Measurements from ENCODE around the gene AP1S2. TPM values are rescaled to one million over a fixed set of nuclear protein-coding genes. Genes with fewer than 3 reads are reported as not detected.

Gene AP1S2
- total RNA-seq, 1 donor from 2014 or later = 68.4 TPM

DNA sequence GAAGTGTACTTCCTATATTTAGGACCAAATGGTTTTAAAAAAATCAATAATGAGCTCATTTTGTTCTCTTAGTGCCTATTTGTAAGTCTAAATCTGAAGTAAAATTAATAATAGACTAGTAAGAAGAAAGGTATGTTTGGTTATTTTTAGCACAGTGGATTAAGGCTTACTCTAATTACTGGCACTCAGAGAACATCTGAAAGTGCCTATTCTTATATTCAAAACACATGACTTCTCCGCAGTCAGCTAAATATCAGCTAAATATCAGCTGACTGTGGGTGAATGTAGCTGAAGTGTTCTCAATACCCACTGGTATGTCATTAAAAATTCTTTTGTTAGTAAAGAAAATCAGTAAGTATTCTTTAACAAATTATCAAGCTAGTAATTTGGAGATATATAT lies 6.0 kb downstream of the AP1S2 start:
- TF ChIP-seq, protein P1, sequence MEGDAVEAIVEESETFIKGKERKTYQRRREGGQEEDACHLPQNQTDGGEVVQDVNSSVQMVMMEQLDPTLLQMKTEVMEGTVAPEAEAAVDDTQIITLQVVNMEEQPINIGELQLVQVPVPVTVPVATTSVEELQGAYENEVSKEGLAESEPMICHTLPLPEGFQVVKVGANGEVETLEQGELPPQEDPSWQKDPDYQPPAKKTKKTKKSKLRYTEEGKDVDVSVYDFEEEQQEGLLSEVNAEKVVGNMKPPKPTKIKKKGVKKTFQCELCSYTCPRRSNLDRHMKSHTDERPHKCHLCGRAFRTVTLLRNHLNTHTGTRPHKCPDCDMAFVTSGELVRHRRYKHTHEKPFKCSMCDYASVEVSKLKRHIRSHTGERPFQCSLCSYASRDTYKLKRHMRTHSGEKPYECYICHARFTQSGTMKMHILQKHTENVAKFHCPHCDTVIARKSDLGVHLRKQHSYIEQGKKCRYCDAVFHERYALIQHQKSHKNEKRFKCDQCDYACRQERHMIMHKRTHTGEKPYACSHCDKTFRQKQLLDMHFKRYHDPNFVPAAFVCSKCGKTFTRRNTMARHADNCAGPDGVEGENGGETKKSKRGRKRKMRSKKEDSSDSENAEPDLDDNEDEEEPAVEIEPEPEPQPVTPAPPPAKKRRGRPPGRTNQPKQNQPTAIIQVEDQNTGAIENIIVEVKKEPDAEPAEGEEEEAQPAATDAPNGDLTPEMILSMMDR (IDR thresholded peaks at IDR 0.05) = no peak
- Mint-ChIP-seq H3K36me3 (ENCODE audit: low read depth) (peaks cover 12% of the 10 kb centered on the region), H3K27me3 (ENCODE audit: low read depth) (no peaks in the 10 kb centered on the region), H3K9me3 (ENCODE audit: low read depth) (no peaks in the 10 kb centered on the region), H3K4me1 (ENCODE audit: low read depth) (peaks cover 18% of the 10 kb centered on the region), H3K27ac (ENCODE audit: unreplicated experiment) (no peak overlapping the region), H3K4me3 (ENCODE audit: unreplicated experiment) (no peak overlapping the region)
- DNase-seq (ENCODE audit: low spot score) = no peak

DNA sequence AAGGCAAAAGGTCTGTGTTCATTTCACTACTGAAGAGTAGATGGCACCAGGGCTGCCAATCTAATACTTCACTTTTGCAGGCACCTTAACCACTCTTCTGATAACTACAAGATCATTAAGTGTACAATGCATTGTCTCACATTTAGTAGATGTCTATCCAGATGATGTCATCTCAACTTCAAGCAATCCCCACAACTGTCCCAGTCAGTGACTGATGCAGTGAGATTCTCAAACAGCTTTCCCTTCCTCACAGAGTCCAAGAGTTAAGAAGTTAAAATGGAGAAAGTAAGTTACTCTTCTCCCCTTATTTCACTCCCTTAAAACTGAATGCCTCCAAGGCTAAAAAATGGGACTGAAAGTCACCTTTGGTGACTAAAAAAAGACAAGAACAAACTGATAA lies 10.7 kb downstream of the AP1S2 start:
- peaks cover 13% of the 10 kb centered on the region for H3K36me3 Mint-ChIP-seq (ENCODE audit: low read depth)
- H3K4me1 Mint-ChIP-seq (ENCODE audit: low read depth) = no peaks in the 10 kb centered on the region
- DNase-seq (ENCODE audit: low spot score) = no peak
- H3K27ac Mint-ChIP-seq (ENCODE audit: unreplicated experiment) = no peak overlapping the region
- H3K9me3 Mint-ChIP-seq (ENCODE audit: low read depth) = no peaks in the 10 kb centered on the region
- no peaks in the 10 kb centered on the region for H3K27me3 Mint-ChIP-seq (ENCODE audit: low read depth)
- H3K4me3 Mint-ChIP-seq (ENCODE audit: unreplicated experiment) = no peak overlapping the region
- TF ChIP-seq, protein P1 (IDR thresholded peaks at IDR 0.05) = no peak

DNA sequence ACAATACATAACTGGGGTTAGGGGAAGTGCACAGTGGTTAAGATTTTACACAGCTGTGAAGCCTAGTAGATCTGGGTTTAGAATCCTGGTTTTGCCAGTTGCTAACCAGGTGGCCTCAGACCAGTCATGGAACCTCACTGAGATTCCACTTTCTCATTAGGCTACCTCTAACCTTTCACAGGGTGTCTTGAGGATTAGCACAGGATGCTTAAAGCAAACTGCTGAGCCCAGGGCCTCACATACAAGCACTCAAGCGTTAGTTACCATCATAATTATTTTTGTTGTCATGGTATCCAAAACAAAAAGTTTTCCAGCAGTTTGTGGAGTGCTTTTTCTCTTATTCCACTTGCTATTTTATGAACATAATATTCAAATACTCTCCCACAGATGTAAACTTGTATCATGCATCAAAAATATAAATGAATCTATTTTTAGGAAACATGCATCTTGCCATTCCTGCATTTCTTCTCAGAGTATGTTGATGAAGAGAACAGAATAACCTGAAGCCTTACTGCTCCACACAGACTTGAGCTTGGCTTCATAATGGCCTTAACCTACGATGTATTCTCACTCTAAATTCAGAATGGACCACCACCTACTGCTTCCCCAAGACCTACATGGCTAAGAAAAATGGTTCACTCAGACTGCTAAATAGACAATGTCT lies 12.6 kb downstream of the AP1S2 start:
- TF ChIP-seq, protein P1 (IDR thresholded peaks at IDR 0.05) = no peak
- Mint-ChIP-seq H3K27me3 (ENCODE audit: low read depth) (no peaks in the 10 kb centered on the region), H3K4me3 (ENCODE audit: unreplicated experiment) (no peak overlapping the region), H3K4me1 (ENCODE audit: low read depth) (no peaks in the 10 kb centered on the region), H3K9me3 (ENCODE audit: low read depth) (no peaks in the 10 kb centered on the region), H3K27ac (ENCODE audit: unreplicated experiment) (no peak overlapping the region), H3K36me3 (ENCODE audit: low read depth) (peaks cover 12% of the 10 kb centered on the region)
- no peak for DNase-seq (ENCODE audit: low spot score)

DNA sequence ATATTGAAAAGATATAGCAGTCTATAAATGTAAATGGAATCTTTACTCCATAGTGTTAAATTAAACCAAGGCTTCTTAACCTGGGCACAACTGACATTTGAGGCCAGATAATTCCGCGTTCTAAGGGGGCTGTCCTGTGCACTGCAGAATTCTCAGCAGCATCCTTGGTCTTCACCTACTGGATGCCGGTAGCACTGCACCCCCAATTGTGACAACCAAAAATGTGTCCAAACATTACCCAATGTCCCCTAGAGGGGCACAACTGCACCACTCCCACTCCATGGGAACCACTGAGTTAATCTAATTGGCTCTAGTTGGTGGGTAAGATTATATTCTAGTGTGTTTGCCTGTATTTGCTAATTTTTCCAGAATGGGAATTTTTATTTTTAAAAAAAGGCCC lies 16.6 kb downstream of the AP1S2 start:
- TF ChIP-seq, protein P1 (IDR thresholded peaks at IDR 0.05) = peak; percentile 42
- no peak for DNase-seq (ENCODE audit: low spot score)
- H3K27ac Mint-ChIP-seq (ENCODE audit: unreplicated experiment) = no peak overlapping the region
- H3K4me1 Mint-ChIP-seq (ENCODE audit: low read depth) = peaks cover 7% of the 10 kb centered on the region
- peaks cover 5% of the 10 kb centered on the region for H3K36me3 Mint-ChIP-seq (ENCODE audit: low read depth)
- no peaks in the 10 kb centered on the region for H3K9me3 Mint-ChIP-seq (ENCODE audit: low read depth)
- H3K27me3 Mint-ChIP-seq (ENCODE audit: low read depth) = no peaks in the 10 kb centered on the region
- H3K4me3 Mint-ChIP-seq (ENCODE audit: unreplicated experiment) = no peak overlapping the region

DNA sequence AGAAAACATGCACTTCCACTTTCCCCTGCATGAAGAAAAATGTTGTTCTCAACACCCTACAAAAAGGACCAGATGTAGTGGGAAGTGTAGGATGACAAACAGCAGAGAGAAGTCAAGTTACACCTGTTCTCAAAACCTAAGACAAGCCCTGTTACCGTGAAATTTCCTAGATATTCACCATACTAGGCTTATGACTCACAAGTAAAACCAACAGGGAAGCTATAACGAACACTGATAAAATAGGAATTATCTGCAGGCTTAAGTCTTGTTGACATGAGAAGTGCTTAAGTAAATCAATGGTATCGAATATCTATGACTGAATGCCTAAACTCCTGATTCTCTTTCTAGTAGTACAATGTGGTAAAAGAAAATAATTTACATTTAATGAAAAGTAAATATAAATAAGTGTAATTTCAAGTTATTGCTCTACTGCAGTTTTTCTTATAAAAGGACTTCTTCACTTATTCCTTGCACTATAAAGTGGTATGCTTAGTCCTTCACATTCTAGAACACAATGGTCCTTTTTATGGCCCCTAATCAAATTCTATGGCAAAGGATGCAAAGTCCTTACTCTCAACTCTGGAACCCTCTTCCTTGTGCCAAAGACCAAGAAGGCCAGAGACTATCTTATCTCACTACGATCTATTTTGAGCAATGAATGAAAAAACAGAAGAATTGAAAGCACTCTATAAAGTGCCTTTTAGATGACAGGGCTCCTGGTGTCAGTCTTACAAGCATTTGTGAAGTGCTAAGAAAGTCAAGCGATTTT lies 19.6 kb downstream of the AP1S2 start:
- DNase-seq (ENCODE audit: low spot score) = no peak

More for the DNA sequence above, 19.6 kb downstream of the AP1S2 start:
- Mint-ChIP-seq H3K9me3 (ENCODE audit: low read depth) (no peaks in the 10 kb centered on the region), H3K27me3 (ENCODE audit: low read depth) (no peaks in the 10 kb centered on the region), H3K4me1 (ENCODE audit: low read depth) (peaks cover 15% of the 10 kb centered on the region), H3K4me3 (ENCODE audit: unreplicated experiment) (no peak overlapping the region), H3K36me3 (ENCODE audit: low read depth) (peaks cover 3% of the 10 kb centered on the region), H3K27ac (ENCODE audit: unreplicated experiment) (no peak overlapping the region)
- TF ChIP-seq, protein P1 (IDR thresholded peaks at IDR 0.05) = no peak
